Limb (tissue), 2 donors: ENCODE measurements around the gene DTNA.

Experiments
- DNase-seq, 2 donors: peaks; one replicate each; pipeline ENCODE4 v3.0.0-alpha.2; 2016; ENCODE audit errors: extremely low spot score in 2 of 2

The DTNA gene

GRCh38 chr18:34847408-34847807 is 137.3 kb downstream of the DTNA start:
- no peak for DNase-seq

- DNase-seq: no peak
Measured at GRCh38 chr18:34848156-34848555, 138.1 kb downstream of the DTNA start.

GRCh38 chr18:34848695-34849094 is 138.6 kb downstream of the DTNA start:
- no peak for DNase-seq

GRCh38 chr18:34857320-34857719 is 147.2 kb downstream of the DTNA start:
- no peak for DNase-seq

GRCh38 chr18:34858188-34858587 is 148.1 kb downstream of the DTNA start:
- no peak for DNase-seq

DNA sequence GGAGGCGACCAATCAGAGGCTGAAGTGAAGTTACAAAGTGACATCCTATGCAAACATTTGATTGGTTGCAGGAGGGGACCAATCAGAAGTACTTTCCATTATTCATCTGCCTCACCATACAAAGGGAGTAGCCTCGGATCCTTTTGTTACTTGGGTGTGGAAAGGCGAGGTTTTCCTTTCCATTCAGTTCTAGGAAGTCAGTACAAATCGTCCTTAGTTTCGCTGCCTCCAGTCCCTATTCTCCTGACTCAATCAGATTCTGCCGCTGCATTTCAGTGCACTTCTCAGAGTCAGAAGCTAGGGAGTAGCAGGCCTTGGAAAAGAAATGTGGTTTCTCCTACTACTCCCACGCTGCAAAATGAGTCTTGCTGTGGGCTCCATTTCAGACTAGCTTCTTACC is 149.4 kb downstream of the DTNA start:
- DNase-seq: no peak

DNA sequence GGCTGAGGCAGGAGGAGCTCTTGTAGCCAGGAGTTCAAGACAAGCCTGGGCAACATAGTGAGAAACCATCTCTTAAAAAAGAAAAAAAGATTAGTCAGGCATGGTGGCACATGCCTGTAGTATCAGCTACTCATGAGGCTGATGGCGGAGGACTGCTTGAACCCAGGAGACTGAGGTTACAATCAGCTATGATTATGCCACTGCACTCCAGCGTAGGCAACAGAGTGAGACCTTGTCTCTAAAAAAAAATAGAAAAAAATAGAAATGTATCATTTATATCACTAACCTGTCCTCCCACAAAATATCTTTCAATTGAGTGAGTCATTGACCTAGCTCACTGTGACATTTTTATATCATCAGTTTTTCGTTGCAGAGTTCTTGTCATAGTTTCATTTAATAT is 152.5 kb downstream of the DTNA start:
- DNase-seq: no peak

DNA sequence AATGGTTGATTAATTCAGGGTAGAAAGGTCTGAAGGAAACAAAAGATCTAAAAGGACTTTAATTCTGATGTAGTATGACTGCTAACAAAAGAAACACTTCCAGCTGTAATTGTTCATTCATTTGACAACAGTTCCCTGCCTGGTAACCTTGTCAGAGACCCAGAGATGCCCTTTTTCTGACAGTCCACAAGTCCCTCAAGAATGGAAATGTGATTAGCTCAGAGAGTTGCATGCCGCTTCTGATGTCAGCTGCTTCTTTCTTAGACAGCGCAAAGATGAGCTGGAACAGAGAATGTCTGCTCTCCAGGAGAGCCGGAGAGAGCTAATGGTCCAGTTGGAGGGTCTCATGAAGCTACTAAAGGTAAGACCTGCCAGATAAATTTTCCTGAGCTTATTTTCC is 153.6 kb downstream of the DTNA start:
- no peak for DNase-seq

DNA sequence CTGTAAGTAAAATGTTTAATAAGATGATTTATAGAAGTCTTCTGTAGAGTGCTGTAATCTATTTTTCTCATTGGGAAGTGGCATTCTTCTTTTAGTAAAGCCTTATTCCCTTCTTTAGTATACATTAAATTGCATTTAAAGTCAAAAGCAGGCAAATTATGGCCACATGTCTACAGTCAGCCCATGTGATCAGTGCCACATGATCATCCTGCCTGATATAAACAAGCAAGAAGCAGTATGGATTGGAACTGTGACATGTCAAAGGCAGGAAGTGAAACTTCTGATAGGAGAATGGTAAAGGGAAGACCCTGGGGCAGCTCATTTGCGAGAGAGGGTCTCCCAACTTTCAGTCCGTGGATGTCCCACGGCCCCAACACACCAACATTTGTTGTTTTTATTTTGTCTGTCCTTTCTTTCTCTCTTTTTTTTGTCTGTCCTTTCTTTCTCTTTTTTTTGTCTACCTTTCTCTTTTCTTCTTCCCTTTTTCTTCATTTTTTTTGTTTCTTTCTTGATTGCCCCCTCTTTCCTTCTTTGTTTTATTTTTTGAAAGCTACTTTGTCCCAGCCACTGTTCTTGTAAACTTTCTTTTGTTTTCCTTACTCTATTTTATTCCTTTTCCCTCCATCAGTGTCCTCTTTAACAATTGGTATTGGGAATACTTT is 154.9 kb downstream of the DTNA start:
- no peak for DNase-seq

- DNase-seq: no peak
Measured at GRCh38 chr18:34866310-34866709, 156.2 kb downstream of the DTNA start.

GRCh38 chr18:34866739-34867138 is 156.6 kb downstream of the DTNA start:
- DNase-seq: no peak

DNA sequence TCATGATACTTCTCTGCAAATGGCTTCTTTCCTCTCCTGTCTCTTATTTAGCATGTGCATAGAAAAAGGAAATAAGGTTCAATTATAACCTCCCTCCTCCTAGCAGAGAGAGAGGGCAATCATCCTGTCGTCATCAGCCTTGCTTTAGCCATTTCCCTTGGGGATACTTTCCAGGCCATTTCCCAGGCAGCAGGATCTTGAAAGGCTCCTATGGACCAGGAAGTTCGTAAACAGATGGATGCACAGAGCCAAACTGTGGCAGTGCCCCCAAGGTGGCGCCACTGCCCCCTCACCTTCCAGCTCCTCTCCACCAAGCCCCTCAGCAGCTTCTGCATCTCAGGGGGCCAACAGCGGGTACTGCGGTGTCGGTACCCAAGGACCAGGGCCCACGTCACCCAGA is 157.4 kb downstream of the DTNA start:
- DNase-seq: peak in 1 of 2 donors; percentile 45

GRCh38 chr18:34870555-34871310 is 160.6 kb downstream of the DTNA start:
- no peak for DNase-seq

- no peak for DNase-seq
Measured at GRCh38 chr18:34871435-34871834, 161.3 kb downstream of the DTNA start.

DNA sequence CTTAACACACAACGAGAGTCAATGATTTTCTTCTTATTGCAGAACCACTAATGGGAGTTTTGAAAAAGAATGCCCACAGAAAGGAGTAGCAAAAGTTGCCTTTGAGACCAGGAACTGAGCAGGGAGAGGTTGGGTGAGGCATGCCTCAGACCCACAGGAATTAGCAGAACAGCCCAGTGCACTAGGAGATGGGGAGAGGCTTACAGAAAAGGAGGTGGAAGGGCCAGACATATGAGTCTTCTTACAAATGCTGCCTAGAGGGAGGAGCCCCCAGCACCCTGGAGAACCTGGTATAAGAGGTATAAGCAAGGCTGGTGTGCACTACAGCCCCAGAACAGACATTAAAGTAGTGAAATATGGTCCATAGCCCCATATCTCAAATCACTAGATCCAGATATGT is 162.0 kb downstream of the DTNA start:
- DNase-seq: no peak

DNA sequence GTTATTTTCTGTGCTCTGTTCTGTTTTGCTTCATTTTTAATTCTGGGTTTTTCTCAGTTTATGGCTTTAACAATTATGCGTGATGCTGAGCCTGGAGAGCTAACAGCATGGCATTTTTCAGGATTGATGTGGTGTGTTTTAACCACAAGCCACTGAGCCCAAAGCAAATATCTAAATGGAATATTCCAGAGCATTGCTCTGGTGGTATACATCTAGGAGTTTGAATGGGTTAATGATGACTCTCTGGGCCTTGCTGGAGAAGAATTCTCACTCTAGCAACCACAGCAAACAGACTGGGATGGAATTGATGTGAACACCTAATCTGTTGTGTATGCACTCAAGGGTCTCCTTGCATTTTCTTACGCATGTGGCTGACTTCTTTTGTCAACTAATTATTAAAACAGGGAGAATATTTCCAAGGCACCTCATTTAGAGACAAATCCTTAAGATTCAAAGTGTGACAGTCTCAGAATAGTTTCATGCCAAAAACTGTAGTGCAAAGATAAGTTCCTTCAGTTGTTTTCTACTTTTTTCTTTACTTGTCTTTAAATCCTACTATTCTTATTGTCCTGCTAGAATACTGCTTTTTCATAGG is 164.0 kb downstream of the DTNA start:
- DNase-seq: no peak

- no peak for DNase-seq
Measured at GRCh38 chr18:34875150-34875549, 165.1 kb downstream of the DTNA start.

DNA sequence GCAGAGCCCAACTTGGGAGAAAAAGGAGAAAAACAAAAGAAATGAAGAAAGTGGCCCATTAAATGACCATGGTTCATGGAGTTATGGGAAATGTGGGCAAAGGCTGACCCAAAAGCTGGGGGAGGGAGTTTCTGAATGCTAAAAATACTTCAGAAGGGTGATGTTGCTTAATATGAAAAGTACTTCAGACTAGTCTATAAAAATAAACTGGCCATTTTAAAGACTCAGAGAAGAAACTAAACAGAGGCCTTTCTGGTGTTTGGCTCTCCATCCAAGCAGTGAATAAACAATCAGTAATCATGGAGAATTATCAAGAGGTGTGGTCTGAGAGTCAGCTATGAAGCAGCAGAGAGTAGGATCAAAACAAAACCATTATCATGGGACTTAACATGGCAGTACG is 170.3 kb downstream of the DTNA start:
- no peak for DNase-seq

DNA sequence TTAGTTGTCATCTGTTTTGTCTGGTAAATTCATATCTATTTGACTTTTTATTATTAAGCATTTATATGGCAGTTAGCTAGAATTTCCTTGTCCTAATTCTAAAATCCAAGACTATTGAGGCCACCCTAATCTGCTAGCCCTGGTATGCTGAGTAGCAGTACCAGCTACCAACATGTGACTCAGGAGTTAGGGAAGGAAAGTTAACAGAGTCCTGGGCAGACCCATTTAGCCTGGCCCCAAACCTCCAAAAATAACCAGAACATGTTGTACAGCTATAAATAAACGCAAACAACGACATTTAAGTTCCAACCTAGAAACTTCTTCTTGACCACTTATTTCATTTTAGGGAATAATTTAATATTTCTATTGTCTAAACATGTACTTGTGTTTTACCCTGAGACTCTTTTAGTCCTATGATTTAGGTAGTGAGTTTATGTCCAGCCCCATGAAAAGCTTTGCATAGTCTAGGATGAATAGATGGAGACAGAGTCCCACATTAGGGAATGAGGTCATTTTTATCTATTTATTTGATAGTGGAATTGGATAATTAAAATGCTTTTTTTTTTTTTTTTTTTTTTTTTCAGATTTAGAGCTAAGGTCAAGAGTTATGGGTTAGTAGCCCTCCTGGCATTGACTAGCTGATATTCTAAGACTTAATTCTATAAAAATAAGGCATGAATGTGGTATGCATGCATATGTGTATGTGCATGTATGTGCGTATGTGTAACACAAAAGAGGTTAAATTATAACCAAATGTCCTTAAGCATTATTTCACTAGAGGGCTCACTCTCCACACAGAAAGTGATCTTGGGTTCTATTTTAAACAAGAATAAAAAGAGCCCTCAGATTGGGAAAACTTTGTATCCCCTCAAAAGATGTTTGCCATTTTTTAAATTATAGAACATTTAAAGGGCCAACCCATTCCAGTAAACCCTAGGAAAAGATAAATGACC is 171.1 kb downstream of the DTNA start:
- peak in 1 of 2 donors; percentile 57 for DNase-seq

- DNase-seq: no peak
Measured at GRCh38 chr18:34884436-34884835, 174.3 kb downstream of the DTNA start.

- no peak for DNase-seq
Measured at GRCh38 chr18:34886177-34886576, 176.1 kb downstream of the DTNA start.
